ENCODE results near the gene ZFAND2B.

The ZFAND2B gene

GRCh38 chr2:219207134-219207883, 727 bp downstream of the ZFAND2B start:
- Histone ChIP-seq H3K27me3 (ENCODE audit: low read length) (no peaks in the 10 kb centered on the region), H3K9me2 (replicated peaks; ENCODE audit: insufficient read depth, low read length) (no peaks in the 10 kb centered on the region), H3K9ac (ENCODE audit: low read length) (peak overlapping the region; percentile 68), H3K4me2 (ENCODE audit: low read depth, low read length, poor library complexity, severe bottlenecking) (peak overlapping the region; percentile 79), H3K9me3 (ENCODE audit: insufficient read depth, low read length) (no peaks in the 10 kb centered on the region), H3K27ac (ENCODE audit: low read depth, low read length) (peak overlapping the region; percentile 73), H3K36me3 (ENCODE audit: low read length) (no peaks in the 10 kb centered on the region), H4K20me1 (ENCODE audit: low read depth, low read length) (no peaks in the 10 kb centered on the region), H3K79me2 (ENCODE audit: insufficient read depth, low read length) (no peaks in the 10 kb centered on the region), H2AFZ (ENCODE audit: low read depth, low read length, severe bottlenecking) (peak overlapping the region; percentile 36), H3K4me3 (ENCODE audit: insufficient read depth, low read length, poor library complexity, severe bottlenecking) (peak overlapping the region; percentile 60), H3F3A (ENCODE audit: insufficient read depth) (no peaks in the 10 kb centered on the region)
- TF ChIP-seq EZH2phosphoT487 (conservative IDR thresholded peaks at IDR 0.05; ENCODE audit: low read length): no peak
- no peak for TF ChIP-seq CTCF (IDR thresholded peaks at IDR 0.05; ENCODE audit: insufficient read depth, low read length, poor library complexity, severe bottlenecking)

GRCh38 chr2:219207884-219208740, 1.5 kb downstream of the ZFAND2B start:
- no peaks in the 10 kb centered on the region for H3K27me3 ChIP-seq (ENCODE audit: low read length)
- no peak overlapping the region for H3K27ac ChIP-seq (ENCODE audit: low read depth, low read length)
- H3K4me2 ChIP-seq (ENCODE audit: low read depth, low read length, poor library complexity, severe bottlenecking): no peak overlapping the region
- H3K9me2 ChIP-seq (replicated peaks; ENCODE audit: insufficient read depth, low read length): no peaks in the 10 kb centered on the region
- no peak overlapping the region for H3K4me3 ChIP-seq (ENCODE audit: insufficient read depth, low read length, poor library complexity, severe bottlenecking)
- H2AFZ ChIP-seq (ENCODE audit: low read depth, low read length, severe bottlenecking): no peak overlapping the region
- no peaks in the 10 kb centered on the region for H4K20me1 ChIP-seq (ENCODE audit: low read depth, low read length)
- no peaks in the 10 kb centered on the region for H3F3A ChIP-seq (ENCODE audit: insufficient read depth)
- no peaks in the 10 kb centered on the region for H3K9me3 ChIP-seq (ENCODE audit: insufficient read depth, low read length)
- H3K79me2 ChIP-seq (ENCODE audit: insufficient read depth, low read length): no peaks in the 10 kb centered on the region
- TF ChIP-seq CTCF (IDR thresholded peaks at IDR 0.05; ENCODE audit: insufficient read depth, low read length, poor library complexity, severe bottlenecking) (no peak), EZH2phosphoT487 (conservative IDR thresholded peaks at IDR 0.05; ENCODE audit: low read length) (no peak)
- peak overlapping the region; percentile 68; the same call in 1 of the 2 replicates for H3K9ac ChIP-seq (ENCODE audit: low read length)
- no peaks in the 10 kb centered on the region for H3K36me3 ChIP-seq (ENCODE audit: low read length)

GRCh38 chr2:219209236-219210195, 2.9 kb downstream of the ZFAND2B start:
- Histone ChIP-seq H2AFZ (ENCODE audit: low read depth, low read length, severe bottlenecking) (no peak overlapping the region), H4K20me1 (ENCODE audit: low read depth, low read length) (no peaks in the 10 kb centered on the region), H3K36me3 (ENCODE audit: low read length) (no peaks in the 10 kb centered on the region)

More at GRCh38 chr2:219209236-219210195, 2.9 kb downstream of the ZFAND2B start:
- TF ChIP-seq CTCF (IDR thresholded peaks at IDR 0.05; ENCODE audit: insufficient read depth, low read length, poor library complexity, severe bottlenecking) (no peak), EZH2phosphoT487 (conservative IDR thresholded peaks at IDR 0.05; ENCODE audit: low read length) (no peak)
- Histone ChIP-seq H3K9me3 (ENCODE audit: insufficient read depth, low read length) (no peaks in the 10 kb centered on the region), H3K27me3 (ENCODE audit: low read length) (no peaks in the 10 kb centered on the region), H3K79me2 (ENCODE audit: insufficient read depth, low read length) (no peaks in the 10 kb centered on the region), H3F3A (ENCODE audit: insufficient read depth) (no peaks in the 10 kb centered on the region), H3K4me3 (ENCODE audit: insufficient read depth, low read length, poor library complexity, severe bottlenecking) (no peak overlapping the region), H3K9me2 (replicated peaks; ENCODE audit: insufficient read depth, low read length) (no peaks in the 10 kb centered on the region), H3K4me2 (ENCODE audit: low read depth, low read length, poor library complexity, severe bottlenecking) (no peak overlapping the region), H3K9ac (ENCODE audit: low read length) (no peak overlapping the region), H3K27ac (ENCODE audit: low read depth, low read length) (no peak overlapping the region)

Data from SU-DHL-6 (cell line).